ENCODE results near the gene ATP9A.

Gene ATP9A

DNA sequence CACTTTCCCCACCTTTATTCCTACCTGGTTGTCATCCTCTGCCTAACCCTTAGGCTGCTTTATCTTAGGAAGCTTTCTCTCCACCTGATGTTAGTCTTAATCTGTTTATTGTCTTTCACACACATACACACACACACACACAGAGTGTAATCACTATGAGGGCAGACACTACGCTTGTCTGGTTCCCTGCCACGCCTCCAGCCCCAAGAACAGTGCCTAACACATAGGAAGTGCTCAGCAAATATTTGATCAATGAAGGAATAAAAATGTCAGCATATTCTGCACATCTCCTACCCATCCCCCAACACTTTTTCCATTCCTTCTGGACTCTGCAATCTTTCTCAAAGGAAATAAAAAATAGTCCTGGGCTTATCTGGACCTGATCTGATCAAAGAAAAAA, 174.6 kb downstream of the ATP9A start:
- TF ChIP-seq, protein P1, sequence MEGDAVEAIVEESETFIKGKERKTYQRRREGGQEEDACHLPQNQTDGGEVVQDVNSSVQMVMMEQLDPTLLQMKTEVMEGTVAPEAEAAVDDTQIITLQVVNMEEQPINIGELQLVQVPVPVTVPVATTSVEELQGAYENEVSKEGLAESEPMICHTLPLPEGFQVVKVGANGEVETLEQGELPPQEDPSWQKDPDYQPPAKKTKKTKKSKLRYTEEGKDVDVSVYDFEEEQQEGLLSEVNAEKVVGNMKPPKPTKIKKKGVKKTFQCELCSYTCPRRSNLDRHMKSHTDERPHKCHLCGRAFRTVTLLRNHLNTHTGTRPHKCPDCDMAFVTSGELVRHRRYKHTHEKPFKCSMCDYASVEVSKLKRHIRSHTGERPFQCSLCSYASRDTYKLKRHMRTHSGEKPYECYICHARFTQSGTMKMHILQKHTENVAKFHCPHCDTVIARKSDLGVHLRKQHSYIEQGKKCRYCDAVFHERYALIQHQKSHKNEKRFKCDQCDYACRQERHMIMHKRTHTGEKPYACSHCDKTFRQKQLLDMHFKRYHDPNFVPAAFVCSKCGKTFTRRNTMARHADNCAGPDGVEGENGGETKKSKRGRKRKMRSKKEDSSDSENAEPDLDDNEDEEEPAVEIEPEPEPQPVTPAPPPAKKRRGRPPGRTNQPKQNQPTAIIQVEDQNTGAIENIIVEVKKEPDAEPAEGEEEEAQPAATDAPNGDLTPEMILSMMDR (IDR thresholded peaks at IDR 0.05; ENCODE audit: insufficient read depth, low read length), result no peak
- no peak for TF ChIP-seq SPI1 (IDR thresholded peaks at IDR 0.05; ENCODE audit: borderline replicate concordance, low read depth)
- TF ChIP-seq, protein P2, sequence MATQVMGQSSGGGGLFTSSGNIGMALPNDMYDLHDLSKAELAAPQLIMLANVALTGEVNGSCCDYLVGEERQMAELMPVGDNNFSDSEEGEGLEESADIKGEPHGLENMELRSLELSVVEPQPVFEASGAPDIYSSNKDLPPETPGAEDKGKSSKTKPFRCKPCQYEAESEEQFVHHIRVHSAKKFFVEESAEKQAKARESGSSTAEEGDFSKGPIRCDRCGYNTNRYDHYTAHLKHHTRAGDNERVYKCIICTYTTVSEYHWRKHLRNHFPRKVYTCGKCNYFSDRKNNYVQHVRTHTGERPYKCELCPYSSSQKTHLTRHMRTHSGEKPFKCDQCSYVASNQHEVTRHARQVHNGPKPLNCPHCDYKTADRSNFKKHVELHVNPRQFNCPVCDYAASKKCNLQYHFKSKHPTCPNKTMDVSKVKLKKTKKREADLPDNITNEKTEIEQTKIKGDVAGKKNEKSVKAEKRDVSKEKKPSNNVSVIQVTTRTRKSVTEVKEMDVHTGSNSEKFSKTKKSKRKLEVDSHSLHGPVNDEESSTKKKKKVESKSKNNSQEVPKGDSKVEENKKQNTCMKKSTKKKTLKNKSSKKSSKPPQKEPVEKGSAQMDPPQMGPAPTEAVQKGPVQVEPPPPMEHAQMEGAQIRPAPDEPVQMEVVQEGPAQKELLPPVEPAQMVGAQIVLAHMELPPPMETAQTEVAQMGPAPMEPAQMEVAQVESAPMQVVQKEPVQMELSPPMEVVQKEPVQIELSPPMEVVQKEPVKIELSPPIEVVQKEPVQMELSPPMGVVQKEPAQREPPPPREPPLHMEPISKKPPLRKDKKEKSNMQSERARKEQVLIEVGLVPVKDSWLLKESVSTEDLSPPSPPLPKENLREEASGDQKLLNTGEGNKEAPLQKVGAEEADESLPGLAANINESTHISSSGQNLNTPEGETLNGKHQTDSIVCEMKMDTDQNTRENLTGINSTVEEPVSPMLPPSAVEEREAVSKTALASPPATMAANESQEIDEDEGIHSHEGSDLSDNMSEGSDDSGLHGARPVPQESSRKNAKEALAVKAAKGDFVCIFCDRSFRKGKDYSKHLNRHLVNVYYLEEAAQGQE (IDR thresholded peaks at IDR 0.05; ENCODE audit: insufficient replicate concordance, low read depth), result no peak
- TF ChIP-seq GABPA (IDR thresholded peaks at IDR 0.05; ENCODE audit: low read depth), result no peak
- TF ChIP-seq POLR2AphosphoS5 (IDR thresholded peaks at IDR 0.05; ENCODE audit: low read depth), result no peak
- no peak overlapping the region for H3K27ac ChIP-seq (replicated peaks)
- no peak for DNase-seq (ENCODE audit: low read depth in 1 of 2, low spot score in 1 of 2)
- no peaks in the 10 kb centered on the region for H3K27me3 ChIP-seq (ENCODE audit: insufficient read depth, poor library complexity, severe bottlenecking)
- no peak overlapping the region for H3K4me3 ChIP-seq (replicated peaks; ENCODE audit: insufficient read depth, low read length)

DNA sequence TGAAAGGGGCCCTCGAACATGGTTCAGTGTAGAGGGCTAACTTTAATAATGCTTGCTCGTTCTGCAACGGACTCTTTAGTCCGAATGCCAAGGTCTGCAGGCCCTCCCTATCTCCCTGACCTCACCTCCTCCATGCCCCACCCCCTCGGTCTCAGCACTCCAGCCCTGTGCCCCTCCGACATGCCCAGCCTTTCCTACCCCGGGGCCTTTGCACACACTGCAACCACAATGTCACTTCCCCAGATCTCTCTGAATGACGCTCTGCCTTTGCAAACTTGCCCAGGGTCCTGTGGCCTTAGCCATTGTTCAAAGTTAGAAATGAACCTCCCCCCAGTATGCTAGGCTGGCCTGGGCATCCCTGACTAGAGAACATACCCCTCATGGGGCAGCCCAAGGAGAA, 175.6 kb downstream of the ATP9A start:
- no peak for DNase-seq (ENCODE audit: low read depth in 1 of 2, low spot score in 1 of 2)
- Histone ChIP-seq H3K27ac (replicated peaks) (no peak overlapping the region), H3K4me3 (replicated peaks; ENCODE audit: insufficient read depth, low read length) (no peak overlapping the region), H3K27me3 (ENCODE audit: insufficient read depth, poor library complexity, severe bottlenecking) (no peaks in the 10 kb centered on the region)
- TF ChIP-seq, protein P1 (IDR thresholded peaks at IDR 0.05; ENCODE audit: insufficient read depth, low read length), result no peak
- TF ChIP-seq, protein P2 (IDR thresholded peaks at IDR 0.05; ENCODE audit: insufficient replicate concordance, low read depth), result no peak
- TF ChIP-seq SPI1 (IDR thresholded peaks at IDR 0.05; ENCODE audit: borderline replicate concordance, low read depth), result no peak
- TF ChIP-seq POLR2AphosphoS5 (IDR thresholded peaks at IDR 0.05; ENCODE audit: low read depth), result no peak
- no peak for TF ChIP-seq GABPA (IDR thresholded peaks at IDR 0.05; ENCODE audit: low read depth)

DNA sequence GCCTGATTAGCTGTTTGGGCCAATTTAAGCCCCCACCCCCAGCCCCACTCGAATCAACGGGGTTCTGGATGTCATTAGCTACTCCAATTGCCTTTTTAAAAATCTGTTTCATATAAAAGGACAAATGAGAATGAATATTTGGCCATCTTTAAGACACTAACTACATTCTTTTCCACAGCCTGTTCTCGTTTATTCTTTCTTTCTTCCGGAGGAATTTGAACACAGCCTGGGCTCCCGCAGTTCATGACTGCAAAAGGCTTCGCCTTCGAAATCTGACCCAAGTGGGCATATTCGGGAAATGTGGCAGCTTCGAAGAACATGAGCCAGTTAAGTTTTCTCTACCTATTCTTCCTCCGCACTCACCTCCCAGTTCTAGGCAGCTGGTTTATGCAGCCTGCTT, 176.3 kb downstream of the ATP9A start:
- TF ChIP-seq SPI1 (IDR thresholded peaks at IDR 0.05; ENCODE audit: borderline replicate concordance, low read depth), result no peak
- TF ChIP-seq, protein P2 (IDR thresholded peaks at IDR 0.05; ENCODE audit: insufficient replicate concordance, low read depth), result no peak
- Histone ChIP-seq H3K27ac (replicated peaks) (no peak overlapping the region), H3K27me3 (ENCODE audit: insufficient read depth, poor library complexity, severe bottlenecking) (no peaks in the 10 kb centered on the region), H3K4me3 (replicated peaks; ENCODE audit: insufficient read depth, low read length) (no peak overlapping the region)
- no peak for DNase-seq (ENCODE audit: low read depth in 1 of 2, low spot score in 1 of 2)

DNA sequence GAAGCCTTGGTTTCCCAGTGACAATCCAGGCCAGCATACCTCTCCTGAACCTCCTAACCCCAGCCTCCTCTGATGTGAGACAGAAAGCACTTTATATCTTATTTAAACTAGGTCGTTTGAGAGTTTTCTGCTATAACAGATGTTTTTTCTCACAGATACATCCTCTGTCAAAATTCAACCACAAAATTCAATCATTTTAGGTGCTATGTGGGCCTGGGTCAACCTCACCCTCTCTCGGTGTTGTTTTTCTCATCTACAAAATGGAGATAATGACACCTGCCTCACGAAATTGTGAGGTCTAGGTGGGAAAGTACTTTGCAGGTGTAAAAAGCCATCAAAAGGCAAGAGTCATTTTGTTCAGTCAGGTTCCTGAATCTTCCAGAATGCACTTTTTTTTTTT, 179.4 kb downstream of the ATP9A start:
- H3K27ac ChIP-seq (replicated peaks), result no peak overlapping the region
- H3K27me3 ChIP-seq (ENCODE audit: insufficient read depth, poor library complexity, severe bottlenecking), result no peaks in the 10 kb centered on the region
- H3K4me3 ChIP-seq (replicated peaks; ENCODE audit: insufficient read depth, low read length), result no peak overlapping the region
- TF ChIP-seq GABPA (IDR thresholded peaks at IDR 0.05; ENCODE audit: low read depth) (no peak), SPI1 (IDR thresholded peaks at IDR 0.05; ENCODE audit: borderline replicate concordance, low read depth) (no peak), POLR2AphosphoS5 (IDR thresholded peaks at IDR 0.05; ENCODE audit: low read depth) (no peak)
- TF ChIP-seq, protein P2 (IDR thresholded peaks at IDR 0.05; ENCODE audit: insufficient replicate concordance, low read depth), result no peak
- TF ChIP-seq, protein P1 (IDR thresholded peaks at IDR 0.05; ENCODE audit: insufficient read depth, low read length), result no peak
- DNase-seq (ENCODE audit: low read depth in 1 of 2, low spot score in 1 of 2), result no peak

Measured in HL-60 (cell line).